Endothelial cell of umbilical vein (primary cell): ENCODE results near the gene LGR6. TPM values are rescaled to one million over a fixed set of nuclear protein-coding genes. Genes with fewer than 3 reads are reported as not detected.

Experiments
- BruUV-seq: library from RNA; stranded (reverse); fragments of 400-500 nt; replicated peaks from 2 replicates; lab custom pipeline; 2021; lab: Mats Ljungman, UMichigan
- CTCF ChIA-PET: fragments of 300-600, 350-600 bp; sonication (Branson Sonifier 250); formaldehyde crosslinking; loops from one replicate; lab custom pipeline; 2021; ENCODE audit warnings: antibody characterized with exemption, inconsistent platforms; lab: Charles Lee
- POLR2A ChIA-PET: fragments of 300-600, 350-600 bp; sonication (Branson Sonifier 250); formaldehyde crosslinking; loops from one replicate; lab custom pipeline; 2021; ENCODE audit warnings: antibody characterized with exemption, inconsistent platforms; lab: Charles Lee
- DNase-seq: peaks from one replicate; pipeline ENCODE4 v3.0.0-alpha.2; 2011; ENCODE audit warnings: low read depth, low spot score
- FAIRE-seq: peaks from 2 replicates; lab custom pipeline; 2011; peaks lifted over from hg19 to GRCh38; lab: Jason Lieb, UNC
- H2AFZ ChIP-seq: 2 replicates; pipeline ENCODE4 v1.6.0; 2012; ENCODE audit warnings: low read depth, low read length, control low read depth, inconsistent platforms
- H3K27ac ChIP-seq: 2 replicates; pipeline ENCODE4 v1.5.1; 2011; ENCODE audit warnings: low read depth, mild to moderate bottlenecking, control low read depth, low read length, moderate library complexity; ENCODE audit not compliant: insufficient read depth
- H3K27me3 ChIP-seq, 2 experiments: 2 replicates each; pipeline versions ENCODE4 v1.6.0 to v1.6.1; 2011; ENCODE audit warnings: low read length in 2 of 2, mixed read lengths in 1 of 2; ENCODE audit not compliant: control insufficient read depth in 2 of 2, insufficient read depth in 2 of 2
- H3K36me3 ChIP-seq, 2 experiments: 2 replicates in 1 of 2; 3 replicates in 1 of 2; pipeline ENCODE4 v1.5.1; 2011; ENCODE audit warnings: low read length in 2 of 2, mild to moderate bottlenecking in 1 of 2, moderate library complexity in 1 of 2; ENCODE audit not compliant: control insufficient read depth in 2 of 2, insufficient read depth in 2 of 2; ENCODE audit errors: extremely low read depth in 1 of 2
- H3K4me1 ChIP-seq: 3 replicates; pipeline ENCODE4 v1.5.1; 2011; ENCODE audit warnings: mild to moderate bottlenecking, low read length; ENCODE audit not compliant: control insufficient read depth, insufficient read depth; ENCODE audit errors: extremely low read depth
- H3K4me2 ChIP-seq: 2 replicates; pipeline ENCODE4 v1.6.1; 2011; ENCODE audit warnings: low read length, control low read depth, mixed read lengths; ENCODE audit not compliant: insufficient read depth
- H3K4me3 ChIP-seq, 3 experiments: fragments of 200-600 bp in 1 of 3; sonication (generic), shearing (Covaris generic) in 1 of 3; replicated peaks in 1 of 3; 2 replicates each; pipeline ENCODE4 v1.5.1; 2011 to 2016; ENCODE audit warnings: control low read depth in 3 of 3, low read length in 3 of 3, mild to moderate bottlenecking in 2 of 3, inconsistent platforms in 1 of 3, low read depth in 1 of 3, moderate library complexity in 1 of 3; ENCODE audit not compliant: insufficient read depth in 1 of 3
- H3K79me2 ChIP-seq: 2 replicates; pipeline ENCODE4 v1.6.0; 2012; ENCODE audit warnings: low read length, inconsistent platforms; ENCODE audit not compliant: control insufficient read depth, insufficient read depth
- H3K9ac ChIP-seq: replicated peaks from 2 replicates; pipeline ENCODE3; 2011; ENCODE audit warnings: low read length, control low read depth; ENCODE audit not compliant: insufficient read depth; ENCODE audit errors: extremely low read depth
- H3K9me1 ChIP-seq: replicated peaks from 3 replicates; pipeline ENCODE4 v1.6.0; 2011; ENCODE audit warnings: mild to moderate bottlenecking, low read length; ENCODE audit not compliant: control insufficient read depth, insufficient read depth; ENCODE audit errors: extremely low read depth
- H3K9me3 ChIP-seq: replicated peaks from 2 replicates; pipeline ENCODE4 v1.5.1; 2012; ENCODE audit warnings: low read length, inconsistent platforms; ENCODE audit not compliant: control insufficient read depth, insufficient read depth
- H4K20me1 ChIP-seq: replicated peaks from 2 replicates; pipeline ENCODE3; 2011; ENCODE audit warnings: mild to moderate bottlenecking, low read length; ENCODE audit not compliant: control insufficient read depth, insufficient read depth; ENCODE audit errors: extremely low read depth
- CTCF ChIP-seq, 2 donors: IDR thresholded peaks; 1 replicate in 1 of 2; 2 replicates in 1 of 2; pipeline ENCODE4 v1.5.1; 2011; ENCODE audit warnings: low read length in 2 of 2, mild to moderate bottlenecking in 2 of 2, moderate library complexity in 2 of 2, control low read depth in 1 of 2, inconsistent platforms in 1 of 2, low read depth in 1 of 2; ENCODE audit not compliant: insufficient read depth in 1 of 2; ENCODE audit errors: extremely low read depth in 1 of 2
- EZH2 ChIP-seq: IDR thresholded peaks from 2 replicates; pipeline ENCODE4 v1.6.1; 2012; ENCODE audit warnings: borderline replicate concordance, low read depth, mild to moderate bottlenecking, moderate library complexity, low read length, inconsistent platforms; ENCODE audit not compliant: severe bottlenecking
- FOS ChIP-seq: IDR thresholded peaks from 2 replicates; pipeline ENCODE4 v1.6.1; 2011; ENCODE audit warnings: mild to moderate bottlenecking, low read length, moderate library complexity, borderline replicate concordance; ENCODE audit not compliant: insufficient read depth
- GATA2 ChIP-seq: IDR thresholded peaks from 2 replicates; pipeline ENCODE4 v1.7.0; 2011; ENCODE audit warnings: low read depth, mild to moderate bottlenecking, moderate library complexity, mixed read lengths, low read length; ENCODE audit not compliant: insufficient read length, insufficient read depth
- JUN ChIP-seq: IDR thresholded peaks from 2 replicates; pipeline ENCODE4 v1.6.1; 2011; ENCODE audit warnings: borderline replicate concordance, low read depth; ENCODE audit not compliant: insufficient read length, insufficient read depth
- MAX ChIP-seq: IDR thresholded peaks from 2 replicates; pipeline ENCODE4 v1.6.1; 2011; ENCODE audit not compliant: insufficient read depth, insufficient read length
- MYC ChIP-seq: IDR thresholded peaks from one replicate; pipeline ENCODE4 v1.6.1; 2011; ENCODE audit warnings: mild to moderate bottlenecking, low read depth, low read length
- POLR2A ChIP-seq: IDR thresholded peaks from 2 replicates; pipeline ENCODE4 v1.6.1; 2012; ENCODE audit warnings: low read depth, mild to moderate bottlenecking, control low read depth, low read length
- POLR2AphosphoS5 ChIP-seq: IDR thresholded peaks from 2 replicates; pipeline ENCODE4 v1.6.1; 2012; ENCODE audit warnings: low read depth, mild to moderate bottlenecking, control low read depth, low read length, moderate library complexity; ENCODE audit not compliant: insufficient read depth
- dilution Hi-C: fragments of 300-500 bp; cut with MboI; formaldehyde crosslinking; loops from one replicate; pipeline ENCODE4 v1.15.0; 2019; ENCODE audit warnings: low sequenced_read_pairs; ENCODE audit not compliant: extremely low pct_ligation_motif_present
- intact Hi-C: fragments of 100-400 bp; cut with micrococcal nuclease; formaldehyde crosslinking; loops from one replicate; pipeline ENCODE4 v1.10.0; 2022
- polyA plus RNA-seq, 4 experiments: library from polyadenylated mRNA; depleted of rRNA in 3 of 4; stranded (reverse) in 3 of 4; unstranded in 1 of 4; fragments of >200 nt; gene quantifications; 2 replicates each; pipeline versions ENCODE4 v1.2.1 to v1.2.3, GENCODE V29; 2011 to 2012; ENCODE audit warnings: missing spikeins in 1 of 4
- total RNA-seq: library from RNA; stranded (reverse); gene quantifications from 2 replicates; pipeline ENCODE4 v1.2.3, GENCODE V29; 2021

LGR6 gene
- total and polyA plus RNA-seq, 2 donors (not counting 3 experiments of a cell fraction or from before 2014, with no cell fraction given): not detected

DNA sequence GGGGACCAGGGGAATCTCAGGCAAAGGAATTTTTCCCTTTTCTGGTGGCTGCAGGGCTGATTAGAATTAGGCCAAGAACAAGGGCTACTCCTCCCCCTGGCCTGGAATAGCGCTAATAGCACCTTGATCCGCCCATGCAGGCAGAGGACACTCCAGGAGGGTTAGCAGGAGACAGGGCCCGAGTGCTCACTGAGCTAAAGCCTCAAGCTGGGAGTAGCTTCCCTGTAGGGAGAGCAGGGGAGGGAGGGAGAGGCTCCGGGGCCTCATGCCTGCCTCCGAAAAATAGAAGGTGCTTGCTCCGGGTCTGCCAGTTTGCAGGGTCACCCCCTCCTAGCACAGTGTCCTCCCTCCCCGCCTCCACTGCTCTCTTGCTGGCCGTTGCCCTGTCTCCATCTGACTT is 37.0 kb upstream of the LGR6 start:
- TF ChIP-seq POLR2A: no peak
- TF ChIP-seq FOS: no peak
- no peak for TF ChIP-seq JUN
- no peak for TF ChIP-seq CTCF (IDR thresholded peaks at IDR 0.05; ENCODE audit: extremely low read depth in 1 of 2, insufficient read depth in 1 of 2, low read depth in 1 of 2, low read length in 2 of 2)
- TF ChIP-seq MYC: no peak
- Histone ChIP-seq H3K4me1 (peaks cover 18% of the 10 kb centered on the region), H3K9me3 (no peaks in the 10 kb centered on the region), H4K20me1 (no peaks in the 10 kb centered on the region), H3K4me2 (no peak overlapping the region), H3K9me1 (no peaks in the 10 kb centered on the region), H3K79me2 (no peaks in the 10 kb centered on the region), H3K9ac (no peak overlapping the region), H3K27ac (no peak overlapping the region), H3K4me3 (no peak overlapping the region), H2AFZ (no peak overlapping the region), H3K27me3 (no peaks in the 10 kb centered on the region), H3K36me3 (no peaks in the 10 kb centered on the region)
- no TSS peak for BruUV-seq
- POLR2A ChIA-PET: interaction anchor here (0.8 kb wide), 1 partner anchor 10 kb away, joined by 3 read pairs; no protein-coding TSS in a partner anchor
- CTCF ChIA-PET: interaction anchor here (2.5 kb wide), 1 partner anchor 33 kb away, joined by 24 read pairs; no protein-coding TSS in a partner anchor
- dilution Hi-C loops: no loop called here
- DNase-seq (no peak), FAIRE-seq (no peak)
- intact Hi-C loops: no loop called here

GRCh38 chr1:202157945-202158344 is 35.7 kb upstream of the LGR6 start:
- no peaks in the 10 kb centered on the region for H3K27me3 ChIP-seq
- no peaks in the 10 kb centered on the region for H3K9me3 ChIP-seq
- no TSS peak for BruUV-seq
- no peak overlapping the region for H3K27ac ChIP-seq
- dilution Hi-C loops (no loop called here), intact Hi-C loops (no loop called here)
- TF ChIP-seq GATA2: no peak
- no peak for TF ChIP-seq MYC
- TF ChIP-seq MAX: no peak
- TF ChIP-seq POLR2A: no peak
- no peak for TF ChIP-seq FOS
- no peak for TF ChIP-seq JUN
- no peak for TF ChIP-seq POLR2AphosphoS5
- no peak for TF ChIP-seq EZH2
- no peak for TF ChIP-seq CTCF (IDR thresholded peaks at IDR 0.05; ENCODE audit: extremely low read depth in 1 of 2, insufficient read depth in 1 of 2, low read depth in 1 of 2, low read length in 2 of 2)
- no peaks in the 10 kb centered on the region for H3K36me3 ChIP-seq
- CTCF ChIA-PET: no interaction called here
- H3K4me2 ChIP-seq: no peak overlapping the region
- H3K4me1 ChIP-seq: peaks cover 18% of the 10 kb centered on the region
- FAIRE-seq (no peak), DNase-seq (no peak)
- H3K79me2 ChIP-seq: no peaks in the 10 kb centered on the region
- no peak overlapping the region for H3K4me3 ChIP-seq
- H3K9ac ChIP-seq: no peak overlapping the region
- no peak overlapping the region for H2AFZ ChIP-seq
- H3K9me1 ChIP-seq: no peaks in the 10 kb centered on the region
- H4K20me1 ChIP-seq: no peaks in the 10 kb centered on the region
- POLR2A ChIA-PET: no interaction called here
